IgD-negative memory B cell (primary cell): Measurements from ENCODE around the gene GFOD1. TPM values are rescaled to one million over a fixed set of nuclear protein-coding genes. Genes with fewer than 3 reads are reported as not detected.
A peak's percentile ranks its signal among the peaks of the same experiment; 100 is the strongest.
"Not testable (repeated sequence)": the region's sequence is repeated elsewhere in the genome, so short reads cannot be mapped to it uniquely, and the experiment has no call there.

Experiments
- H3K27ac Mint-ChIP-seq, 3 donors: one replicate each; pipeline ENCODE4 v1.8.0; 2020 to 2022; ENCODE audit warnings: mild to moderate bottlenecking in 3 of 3, mixed read lengths in 3 of 3, moderate library complexity in 1 of 3
- H3K27me3 Mint-ChIP-seq: one replicate; pipeline ENCODE4 v1.8.0; 2021; ENCODE audit warnings: mixed read lengths
- H3K36me3 Mint-ChIP-seq: one replicate; pipeline ENCODE4 v1.8.0; 2020; ENCODE audit warnings: mild to moderate bottlenecking, mixed read lengths
- H3K4me1 Mint-ChIP-seq, 3 donors: one replicate each; pipeline ENCODE4 v1.8.0; 2020 to 2022; ENCODE audit warnings: mixed read lengths in 3 of 3, mild to moderate bottlenecking in 1 of 3
- H3K4me3 Mint-ChIP-seq, 4 donors: one replicate each; pipeline ENCODE4 v1.8.0; 2020 to 2022; ENCODE audit warnings: mild to moderate bottlenecking in 4 of 4, mixed read lengths in 4 of 4, moderate library complexity in 3 of 4
- H3K9me3 Mint-ChIP-seq, 3 donors: one replicate each; pipeline ENCODE4 v1.8.0; 2020 to 2021; ENCODE audit warnings: mixed read lengths in 3 of 3, mild to moderate bottlenecking in 1 of 3
- polyA plus RNA-seq: library from polyadenylated mRNA; unstranded; fragments of 300-500 nt; fragmentation: Illumina TruSeq; gene quantifications from one replicate; pipeline ENCODE4 v1.2.3, GENCODE V29; 2021

GFOD1 gene
- polyA plus RNA-seq, 1 donor from 2014 or later, result 10.9 TPM

GRCh38 chr6:13437218-13437996, 50.0 kb downstream of the GFOD1 start:
- H3K4me1 Mint-ChIP-seq, result peaks cover 24 to 29% (median 28%) of the 10 kb centered on the region in 3 donors
- H3K27me3 Mint-ChIP-seq, result no peaks in the 10 kb centered on the region
- peaks cover 6% of the 10 kb centered on the region for H3K36me3 Mint-ChIP-seq
- no peak overlapping the region for H3K4me3 Mint-ChIP-seq
- no peak overlapping the region for H3K27ac Mint-ChIP-seq
- peaks cover 0 to 2% (median 0%) of the 10 kb centered on the region in 3 donors for H3K9me3 Mint-ChIP-seq

- peak overlapping the region in 1 of 3 donors; percentile 24 for H3K27ac Mint-ChIP-seq
- H3K4me3 Mint-ChIP-seq, result peak overlapping the region in 1 of 4 donors; percentile 10
- H3K27me3 Mint-ChIP-seq, result no peaks in the 10 kb centered on the region
- H3K36me3 Mint-ChIP-seq, result peaks cover 5% of the 10 kb centered on the region
- peaks cover 0 to 2% (median 0%) of the 10 kb centered on the region in 3 donors for H3K9me3 Mint-ChIP-seq
- H3K4me1 Mint-ChIP-seq, result peaks cover 27 to 34% (median 33%) of the 10 kb centered on the region in 3 donors
Measured at GRCh38 chr6:13436399-13437217, 50.8 kb downstream of the GFOD1 start.

DNA sequence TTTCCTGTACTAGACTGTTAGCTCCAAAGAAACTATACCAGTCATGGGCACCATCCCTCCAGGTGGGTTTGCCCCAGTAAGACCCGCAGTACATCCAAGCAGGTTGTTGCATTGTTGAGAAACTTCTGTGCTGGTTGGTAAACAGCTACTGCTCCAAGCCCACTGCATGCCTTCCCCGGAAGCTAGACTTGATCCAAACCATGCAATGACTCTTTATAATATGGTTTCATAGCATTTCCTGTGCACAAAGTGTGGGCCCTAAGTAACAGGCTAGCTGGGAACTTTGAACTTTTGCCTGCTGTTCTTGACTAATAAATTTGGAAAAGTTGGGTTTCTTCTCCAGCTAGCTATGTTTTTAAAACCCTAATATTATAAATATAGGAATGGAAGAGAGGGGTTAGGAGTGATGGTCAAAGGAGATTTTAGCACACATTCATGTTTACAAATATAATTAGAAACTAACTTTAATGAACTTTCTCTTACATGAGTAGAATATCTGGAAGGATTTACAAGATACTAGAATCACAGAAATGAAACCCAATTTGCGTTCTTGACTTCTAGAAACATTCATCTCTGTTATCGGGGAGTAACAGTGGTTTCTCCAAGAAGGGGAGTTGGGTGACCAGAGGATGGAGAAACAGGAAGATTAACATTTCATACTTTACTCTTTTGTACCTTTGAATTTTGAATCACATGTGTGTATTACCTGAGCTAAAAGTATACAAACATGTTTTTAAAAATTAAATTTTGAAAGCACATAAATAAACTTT, 51.7 kb downstream of the GFOD1 start:
- Mint-ChIP-seq H3K9me3 (peaks cover 0 to 2% (median 0%) of the 10 kb centered on the region in 3 donors), H3K27ac (peak overlapping the region in 1 of 3 donors; percentile 24), H3K4me1 (peaks cover 37 to 43% (median 43%) of the 10 kb centered on the region in 3 donors), H3K4me3 (peak overlapping the region in 2 of 4 donors; percentile 14 to 45), H3K27me3 (no peaks in the 10 kb centered on the region), H3K36me3 (peaks cover 1% of the 10 kb centered on the region)

- Mint-ChIP-seq H3K36me3 (peaks cover 1% of the 10 kb centered on the region), H3K4me3 (no peak overlapping the region), H3K27ac (peak overlapping the region in 1 of 3 donors; percentile 33), H3K9me3 (peaks cover 0 to 2% (median 0%) of the 10 kb centered on the region in 3 donors), H3K4me1 (peaks cover 38 to 46% (median 44%) of the 10 kb centered on the region in 3 donors), H3K27me3 (no peaks in the 10 kb centered on the region)
Measured at GRCh38 chr6:13434777-13435176, 52.6 kb downstream of the GFOD1 start.

DNA sequence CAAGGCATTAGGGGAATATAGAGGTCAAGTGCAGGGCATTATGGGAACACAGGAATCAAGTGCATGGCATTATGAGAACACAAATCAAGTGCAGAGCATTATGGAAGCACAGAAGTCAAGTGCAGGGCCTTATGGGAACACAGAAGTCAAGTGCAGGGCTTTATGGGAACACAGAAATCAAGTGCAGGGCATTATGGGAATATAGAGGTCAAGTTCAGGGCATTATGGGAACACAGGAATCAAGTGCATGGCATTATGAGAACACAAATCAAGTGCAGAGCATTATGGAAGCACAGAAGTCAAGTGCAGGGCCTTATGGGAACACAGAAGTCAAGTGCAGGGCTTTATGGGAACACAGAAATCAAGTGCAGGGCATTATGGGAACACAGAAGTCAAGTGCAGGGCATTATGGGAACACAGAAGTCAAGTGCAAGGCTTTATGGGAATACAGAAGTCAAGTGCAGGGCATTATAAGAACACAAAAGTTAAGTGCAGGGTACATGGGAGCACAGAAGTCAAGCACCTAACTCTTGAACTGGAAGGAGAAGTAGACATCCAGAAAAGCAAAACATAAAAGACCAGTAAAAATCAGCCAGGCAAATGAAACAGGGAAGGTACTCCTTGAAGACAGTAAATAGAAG, 53.1 kb downstream of the GFOD1 start:
- H3K4me3 Mint-ChIP-seq, result peak overlapping the region in 1 of 4 donors; percentile 69
- peaks cover 41 to 50% (median 47%) of the 10 kb centered on the region in 3 donors for H3K4me1 Mint-ChIP-seq
- H3K27me3 Mint-ChIP-seq, H3K36me3 Mint-ChIP-seq, H3K9me3 Mint-ChIP-seq: not testable (repeated sequence)
- peak overlapping the region; percentile 1 to 65 (median 33) for H3K27ac Mint-ChIP-seq

- H3K9me3 Mint-ChIP-seq, result peaks cover 0 to 2% (median 0%) of the 10 kb centered on the region in 3 donors
- no peaks in the 10 kb centered on the region for H3K27me3 Mint-ChIP-seq
- H3K27ac Mint-ChIP-seq, result peak overlapping the region; percentile 1 to 65 (median 33)
- peaks cover 1% of the 10 kb centered on the region for H3K36me3 Mint-ChIP-seq
- peak overlapping the region in 3 of 4 donors; percentile 3 to 69 (median 61) for H3K4me3 Mint-ChIP-seq
- H3K4me1 Mint-ChIP-seq, result peaks cover 45 to 52% (median 49%) of the 10 kb centered on the region in 3 donors
Measured at GRCh38 chr6:13433709-13434121, 53.7 kb downstream of the GFOD1 start.

- peak overlapping the region in 3 of 4 donors; percentile 3 to 60 (median 9) for H3K4me3 Mint-ChIP-seq
- peak overlapping the region; percentile 5 to 69 (median 14) for H3K27ac Mint-ChIP-seq
- no peaks in the 10 kb centered on the region for H3K27me3 Mint-ChIP-seq
- H3K4me1 Mint-ChIP-seq, result peaks cover 54 to 62% (median 60%) of the 10 kb centered on the region in 3 donors
- peaks cover 0 to 2% (median 0%) of the 10 kb centered on the region in 3 donors for H3K9me3 Mint-ChIP-seq
- peaks cover 1% of the 10 kb centered on the region for H3K36me3 Mint-ChIP-seq
Measured at GRCh38 chr6:13432526-13433184, 54.7 kb downstream of the GFOD1 start.

DNA sequence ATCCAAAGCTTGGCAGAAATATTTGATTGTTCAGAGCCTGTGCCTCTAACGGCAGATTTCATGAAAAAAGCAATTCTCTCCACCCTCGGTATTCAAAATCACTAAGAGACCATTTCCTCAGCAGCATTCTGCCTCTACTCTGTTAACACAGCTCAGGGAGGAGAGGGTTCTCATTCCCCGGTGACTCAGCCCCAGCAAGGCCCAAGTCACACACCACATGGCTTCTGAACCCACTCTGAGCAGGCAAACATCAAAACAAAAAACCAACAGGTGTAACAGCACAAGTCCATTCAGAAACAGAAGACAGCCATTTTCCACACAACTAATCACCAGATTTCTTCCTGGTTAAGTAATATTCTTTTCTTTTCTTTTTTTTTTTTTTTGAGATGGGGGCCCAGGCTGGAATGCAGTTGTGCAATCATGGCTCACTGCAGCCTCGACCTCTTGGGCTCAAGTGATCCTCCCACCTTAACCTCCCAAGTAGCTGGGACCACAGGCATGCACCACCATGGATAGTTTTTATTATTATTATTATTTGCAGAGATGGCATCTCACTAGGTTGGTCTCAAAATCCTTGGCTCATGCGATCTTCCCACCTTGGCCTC, 55.4 kb downstream of the GFOD1 start:
- Mint-ChIP-seq H3K36me3 (peaks cover 1% of the 10 kb centered on the region), H3K4me3 (peak overlapping the region in 2 of 4 donors; percentile 47 to 78), H3K9me3 (peaks cover 0 to 2% (median 0%) of the 10 kb centered on the region in 3 donors), H3K27ac (peak overlapping the region; percentile 69 to 92 (median 82)), H3K4me1 (peaks cover 58 to 69% (median 67%) of the 10 kb centered on the region in 3 donors), H3K27me3 (no peaks in the 10 kb centered on the region)

- peaks cover 0 to 2% (median 0%) of the 10 kb centered on the region in 3 donors for H3K9me3 Mint-ChIP-seq
- no peaks in the 10 kb centered on the region for H3K27me3 Mint-ChIP-seq
- peak overlapping the region in 2 of 3 donors; percentile 82 to 92 for H3K27ac Mint-ChIP-seq
- H3K4me1 Mint-ChIP-seq, result peaks cover 64 to 73% (median 64%) of the 10 kb centered on the region in 3 donors
- H3K36me3 Mint-ChIP-seq, result peaks cover 1% of the 10 kb centered on the region
- peak overlapping the region; percentile 30 to 78 (median 48) for H3K4me3 Mint-ChIP-seq
Measured at GRCh38 chr6:13431059-13431656, 56.2 kb downstream of the GFOD1 start.

DNA sequence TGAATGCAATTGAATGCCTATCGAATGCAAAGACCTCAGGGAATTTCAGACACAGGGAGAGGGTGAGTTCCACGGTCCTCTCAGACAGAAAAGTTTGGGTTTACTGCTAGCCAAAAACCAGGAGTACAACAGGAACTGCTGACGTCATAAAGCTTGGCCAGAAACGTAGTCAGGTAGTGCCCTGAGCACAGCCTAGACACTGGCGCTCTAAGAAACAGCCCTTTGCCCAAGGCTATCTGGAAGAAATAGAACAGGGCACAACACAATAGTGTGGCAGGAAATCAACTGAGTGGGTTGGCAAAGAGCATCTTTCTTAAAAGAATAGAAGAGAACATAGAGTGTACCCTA, 58.0 kb downstream of the GFOD1 start:
- no peaks in the 10 kb centered on the region for H3K27me3 Mint-ChIP-seq
- peaks cover 60 to 66% (median 64%) of the 10 kb centered on the region in 3 donors for H3K4me1 Mint-ChIP-seq
- H3K9me3 Mint-ChIP-seq, result peaks cover 0 to under 1% (median 0%) of the 10 kb centered on the region in 3 donors

GRCh38 chr6:13428583-13429405, 58.6 kb downstream of the GFOD1 start:
- H3K27ac Mint-ChIP-seq, result peak overlapping the region; percentile 77 to 97 (median 83)
- H3K4me3 Mint-ChIP-seq, result peak overlapping the region; percentile 36 to 90 (median 76)
- no peaks in the 10 kb centered on the region for H3K27me3 Mint-ChIP-seq

More for the DNA sequence above, 58.0 kb downstream of the GFOD1 start:
- peak overlapping the region in 2 of 3 donors; percentile 77 to 83 for H3K27ac Mint-ChIP-seq
- no peaks in the 10 kb centered on the region for H3K36me3 Mint-ChIP-seq
- peak overlapping the region in 2 of 4 donors; percentile 36 to 80 for H3K4me3 Mint-ChIP-seq

More at GRCh38 chr6:13428583-13429405, 58.6 kb downstream of the GFOD1 start:
- Mint-ChIP-seq H3K4me1 (peaks cover 58 to 63% (median 62%) of the 10 kb centered on the region in 3 donors), H3K36me3 (no peaks in the 10 kb centered on the region), H3K9me3 (no peaks in the 10 kb centered on the region)
